Cardiac muscle cell (in vitro differentiated cells and primary cell): ENCODE results near the gene OAF. TPM values are rescaled to one million over a fixed set of nuclear protein-coding genes. Genes with fewer than 3 reads are reported as not detected.

ENCODE experiments used
- DNase-seq, 2 donors: peaks; one replicate each; pipeline versions ENCODE4 v3.0.0 to v3.0.0-alpha.2; 2010 to 2017; ENCODE audit warnings: low read depth in 1 of 2, low spot score in 1 of 2
- H3K27ac ChIP-seq: fragments of 200-600 bp; sonication (generic); 2 replicates; pipeline ENCODE4 v1.5.1; 2016
- H3K27me3 ChIP-seq: fragments of 200-600 bp; sonication (generic); 2 replicates; pipeline ENCODE4 v1.6.0; 2016; ENCODE audit warnings: control low read depth
- H3K36me3 ChIP-seq: fragments of 200-600 bp; sonication (generic); 2 replicates; pipeline ENCODE4 v1.5.1; 2016; ENCODE audit warnings: control low read depth
- H3K4me1 ChIP-seq: fragments of 200-600 bp; sonication (generic); 2 replicates; pipeline ENCODE4 v1.8.1; 2017; ENCODE audit warnings: low read depth, mild to moderate bottlenecking, mixed run types
- H3K4me3 ChIP-seq: fragments of 200-600 bp; sonication (generic); 2 replicates; pipeline ENCODE4 v1.5.1; 2016; ENCODE audit warnings: mild to moderate bottlenecking
- H3K9me3 ChIP-seq: fragments of 200-600 bp; sonication (generic); 2 replicates; pipeline ENCODE4 v1.5.1; 2017; ENCODE audit warnings: low read depth, mild to moderate bottlenecking, control low read depth
- CTCF ChIP-seq: IDR thresholded peaks from 2 replicates; pipeline ENCODE4 v1.5.1; 2012; ENCODE audit warnings: low read depth, mild to moderate bottlenecking, low read length
- polyA plus RNA-seq: library from polyadenylated mRNA; unstranded; fragments of >200 nt; fragmentation: Nextera tagmentation; extraction: Ambion mirVana; gene quantifications from 2 replicates; pipeline ENCODE4 v1.2.1, GENCODE V29; 2016
- total RNA-seq: library from RNA; depleted of rRNA; stranded (reverse); fragments of >200 nt; gene quantifications from 2 replicates; pipeline ENCODE4 v1.2.3, GENCODE V29; 2016

Gene OAF
- total and polyA plus RNA-seq, 2 experiments from 2014 or later: 11.3 to 12.0 TPM

- Histone ChIP-seq H3K4me3 (no peak overlapping the region), H3K4me1 (no peaks in the 10 kb centered on the region), H3K9me3 (no peaks in the 10 kb centered on the region), H3K27me3 (peaks cover 71% of the 10 kb centered on the region), H3K27ac (no peak overlapping the region), H3K36me3 (no peaks in the 10 kb centered on the region)
- no peak for DNase-seq
- no peak for TF ChIP-seq CTCF
Observed at GRCh38 chr11:120238968-120239620, 28.3 kb downstream of the OAF start.

GRCh38 chr11:120239713-120240640 lies 29.1 kb downstream of the OAF start, which contains the start of gene POU2F3:
TSS of gene POU2F3 (plus strand) at chr11:120240140. CDS start at chr11:120240344, 204 bp downstream.
- no peak within 1 kb of the TSS for H3K27ac ChIP-seq
- peak within 1 kb of the TSS; percentile 25 for H3K4me3 ChIP-seq
- H3K27me3 ChIP-seq: peaks cover 74% of the 10 kb centered on the region

GRCh38 chr11:120240866-120241265 lies 30.0 kb downstream of the OAF start:
- no peaks in the 10 kb centered on the region for H3K36me3 ChIP-seq
- no peak for TF ChIP-seq CTCF
- peaks cover 81% of the 10 kb centered on the region for H3K27me3 ChIP-seq
- no peak for DNase-seq
- H3K9me3 ChIP-seq: no peaks in the 10 kb centered on the region
- H3K27ac ChIP-seq: no peak overlapping the region
- no peaks in the 10 kb centered on the region for H3K4me1 ChIP-seq
- H3K4me3 ChIP-seq: no peak overlapping the region

More at GRCh38 chr11:120239713-120240640, 29.1 kb downstream of the OAF start, which contains the start of gene POU2F3:
- Histone ChIP-seq H3K36me3 (no peaks in the 10 kb centered on the region), H3K9me3 (no peaks in the 10 kb centered on the region), H3K4me1 (no peaks in the 10 kb centered on the region)
- peak in 1 of 2 donors; percentile 49 for DNase-seq
- peak; percentile 27 for TF ChIP-seq CTCF

- Histone ChIP-seq H3K36me3 (no peaks in the 10 kb centered on the region), H3K4me1 (no peaks in the 10 kb centered on the region), H3K27ac (no peak overlapping the region), H3K9me3 (no peaks in the 10 kb centered on the region), H3K4me3 (no peak overlapping the region), H3K27me3 (peaks cover 84% of the 10 kb centered on the region)
- TF ChIP-seq CTCF: no peak
- DNase-seq: no peak
Observed at GRCh38 chr11:120241277-120241676, 30.4 kb downstream of the OAF start.

GRCh38 chr11:120243221-120243620 lies 32.4 kb downstream of the OAF start:
- TF ChIP-seq CTCF: no peak
- no peak overlapping the region for H3K27ac ChIP-seq
- H3K27me3 ChIP-seq: peaks cover 87% of the 10 kb centered on the region
- H3K36me3 ChIP-seq: no peaks in the 10 kb centered on the region
- no peak for DNase-seq
- no peaks in the 10 kb centered on the region for H3K9me3 ChIP-seq
- H3K4me1 ChIP-seq: no peaks in the 10 kb centered on the region
- H3K4me3 ChIP-seq: no peak overlapping the region
